AG09309 (cell line): ENCODE measurements around the gene ZFYVE28.

ENCODE experiments used
- DNase-seq: peaks from one replicate; pipeline ENCODE4 v3.0.0-alpha.2; 2010; ENCODE audit warnings: low read depth
- H3K4me3 ChIP-seq: 2 replicates; pipeline ENCODE4 v1.5.1; 2011; ENCODE audit warnings: mild to moderate bottlenecking, low read depth, low read length, moderate library complexity; ENCODE audit not compliant: control insufficient read depth
- CTCF ChIP-seq: IDR thresholded peaks from 2 replicates; pipeline ENCODE4 v1.5.1; 2011; ENCODE audit warnings: mild to moderate bottlenecking, low read depth, low read length, inconsistent platforms; ENCODE audit not compliant: insufficient read depth, control insufficient read depth; ENCODE audit errors: missing control alignments

The ZFYVE28 gene

GRCh38 chr4:2426069-2426397, 7.6 kb upstream of the ZFYVE28 start:
- H3K4me3 ChIP-seq: no peak overlapping the region
- TF ChIP-seq CTCF: no peak

GRCh38 chr4:2425386-2426068, 7.1 kb upstream of the ZFYVE28 start:
- TF ChIP-seq CTCF: no peak
- H3K4me3 ChIP-seq: no peak overlapping the region
- no peak for DNase-seq

More at GRCh38 chr4:2426069-2426397, 7.6 kb upstream of the ZFYVE28 start:
- no peak for DNase-seq

- H3K4me3 ChIP-seq: no peak overlapping the region
- no peak for TF ChIP-seq CTCF
- no peak for DNase-seq
Observed at GRCh38 chr4:2424581-2424980, 6.1 kb upstream of the ZFYVE28 start.

- DNase-seq: no peak
- H3K4me3 ChIP-seq: no peak overlapping the region
- no peak for TF ChIP-seq CTCF
Observed at GRCh38 chr4:2423695-2424094, 5.2 kb upstream of the ZFYVE28 start.

GRCh38 chr4:2423066-2423465, 4.6 kb upstream of the ZFYVE28 start:
- no peak overlapping the region for H3K4me3 ChIP-seq
- no peak for TF ChIP-seq CTCF
- no peak for DNase-seq

- H3K4me3 ChIP-seq: no peak overlapping the region
- DNase-seq: no peak
- TF ChIP-seq CTCF: no peak
Observed at GRCh38 chr4:2421928-2422327, 3.5 kb upstream of the ZFYVE28 start.

- DNase-seq: no peak
- TF ChIP-seq CTCF: no peak
- H3K4me3 ChIP-seq: no peak overlapping the region
Observed at GRCh38 chr4:2419814-2420213, 1.4 kb upstream of the ZFYVE28 start.
